ENCODE measurements around the gene TEX14.

The TEX14 gene

DNA sequence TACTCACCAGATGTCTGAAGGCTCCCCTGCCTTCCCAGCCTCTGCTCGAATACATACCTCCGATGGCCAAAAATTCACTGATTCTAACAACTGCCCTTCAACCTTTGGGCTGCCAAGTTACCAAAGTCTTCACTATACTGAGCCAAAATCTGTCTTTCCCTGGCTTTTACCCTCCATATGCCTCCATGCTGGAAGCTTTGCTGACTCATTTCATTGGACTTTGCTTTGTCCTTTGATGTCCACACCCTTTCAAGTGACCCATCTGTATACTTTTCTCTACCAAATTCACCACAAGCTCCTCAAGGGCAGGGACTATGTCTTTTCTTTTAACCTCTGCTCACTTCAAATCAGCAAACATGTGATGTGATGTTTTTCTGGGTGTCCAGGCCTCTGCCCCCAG lies 156.4 kb downstream of the TEX14 start:
- peak; percentile 35 for DNase-seq (ENCODE audit: low read depth)
- no peak overlapping the region for H3K4me3 ChIP-seq (replicated peaks; ENCODE audit: low read depth, low read length)
- TF ChIP-seq, protein P1, sequence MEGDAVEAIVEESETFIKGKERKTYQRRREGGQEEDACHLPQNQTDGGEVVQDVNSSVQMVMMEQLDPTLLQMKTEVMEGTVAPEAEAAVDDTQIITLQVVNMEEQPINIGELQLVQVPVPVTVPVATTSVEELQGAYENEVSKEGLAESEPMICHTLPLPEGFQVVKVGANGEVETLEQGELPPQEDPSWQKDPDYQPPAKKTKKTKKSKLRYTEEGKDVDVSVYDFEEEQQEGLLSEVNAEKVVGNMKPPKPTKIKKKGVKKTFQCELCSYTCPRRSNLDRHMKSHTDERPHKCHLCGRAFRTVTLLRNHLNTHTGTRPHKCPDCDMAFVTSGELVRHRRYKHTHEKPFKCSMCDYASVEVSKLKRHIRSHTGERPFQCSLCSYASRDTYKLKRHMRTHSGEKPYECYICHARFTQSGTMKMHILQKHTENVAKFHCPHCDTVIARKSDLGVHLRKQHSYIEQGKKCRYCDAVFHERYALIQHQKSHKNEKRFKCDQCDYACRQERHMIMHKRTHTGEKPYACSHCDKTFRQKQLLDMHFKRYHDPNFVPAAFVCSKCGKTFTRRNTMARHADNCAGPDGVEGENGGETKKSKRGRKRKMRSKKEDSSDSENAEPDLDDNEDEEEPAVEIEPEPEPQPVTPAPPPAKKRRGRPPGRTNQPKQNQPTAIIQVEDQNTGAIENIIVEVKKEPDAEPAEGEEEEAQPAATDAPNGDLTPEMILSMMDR (IDR thresholded peaks at IDR 0.05; ENCODE audit: low read length, missing control alignments) = no peak

DNA sequence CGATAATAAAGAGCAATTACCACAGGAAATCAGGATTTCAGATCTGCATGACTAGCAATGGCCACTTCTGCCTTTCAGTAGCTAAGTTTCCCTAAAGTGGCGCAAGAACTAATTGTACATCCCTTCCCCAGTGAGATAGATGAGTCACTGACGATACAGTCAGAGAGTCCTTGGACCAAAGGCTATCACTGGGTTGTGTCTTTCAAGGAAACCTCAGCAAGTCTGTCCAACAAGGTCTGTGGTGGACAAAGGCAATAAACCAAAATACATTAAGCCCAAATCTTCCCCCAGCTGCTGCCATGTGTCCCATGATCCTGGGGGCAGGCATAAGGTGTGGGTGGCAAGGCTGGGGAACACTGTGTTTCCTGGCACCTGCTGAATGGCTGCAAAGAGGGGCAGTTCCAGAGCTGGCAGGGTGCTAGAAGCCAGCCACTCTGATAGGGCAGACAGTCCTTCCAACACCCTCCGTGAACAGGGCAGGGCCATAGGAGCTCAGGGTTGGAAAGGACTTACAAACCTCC lies 156.9 kb downstream of the TEX14 start:
- DNase-seq (ENCODE audit: low read depth) = peak; percentile 55
- H3K4me3 ChIP-seq (replicated peaks; ENCODE audit: low read depth, low read length) = no peak overlapping the region
- TF ChIP-seq, protein P1 (IDR thresholded peaks at IDR 0.05; ENCODE audit: low read length, missing control alignments) = no peak

DNA sequence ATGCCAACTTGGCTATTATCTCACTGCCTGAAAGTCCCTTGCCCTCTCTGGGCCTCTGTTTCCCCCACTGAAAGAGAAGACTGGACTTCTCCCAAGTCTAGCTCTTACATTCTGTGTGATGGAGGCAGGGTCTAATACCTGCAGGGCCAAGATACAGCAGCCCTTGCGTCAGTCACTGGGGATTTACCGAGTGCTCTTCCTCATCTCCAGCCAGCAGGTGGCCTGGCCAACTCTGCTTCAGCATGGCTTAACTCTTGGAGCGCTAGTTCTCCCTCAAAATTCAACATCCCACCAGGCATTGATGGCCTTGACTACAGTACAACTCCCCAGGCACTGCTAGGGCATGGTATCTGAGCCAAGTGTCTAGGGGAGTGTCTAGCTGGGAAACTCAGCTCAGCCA lies 157.5 kb downstream of the TEX14 start:
- no peak overlapping the region for H3K4me3 ChIP-seq (replicated peaks; ENCODE audit: low read depth, low read length)
- TF ChIP-seq, protein P1 (IDR thresholded peaks at IDR 0.05; ENCODE audit: low read length, missing control alignments) = no peak
- no peak for DNase-seq (ENCODE audit: low read depth)

DNA sequence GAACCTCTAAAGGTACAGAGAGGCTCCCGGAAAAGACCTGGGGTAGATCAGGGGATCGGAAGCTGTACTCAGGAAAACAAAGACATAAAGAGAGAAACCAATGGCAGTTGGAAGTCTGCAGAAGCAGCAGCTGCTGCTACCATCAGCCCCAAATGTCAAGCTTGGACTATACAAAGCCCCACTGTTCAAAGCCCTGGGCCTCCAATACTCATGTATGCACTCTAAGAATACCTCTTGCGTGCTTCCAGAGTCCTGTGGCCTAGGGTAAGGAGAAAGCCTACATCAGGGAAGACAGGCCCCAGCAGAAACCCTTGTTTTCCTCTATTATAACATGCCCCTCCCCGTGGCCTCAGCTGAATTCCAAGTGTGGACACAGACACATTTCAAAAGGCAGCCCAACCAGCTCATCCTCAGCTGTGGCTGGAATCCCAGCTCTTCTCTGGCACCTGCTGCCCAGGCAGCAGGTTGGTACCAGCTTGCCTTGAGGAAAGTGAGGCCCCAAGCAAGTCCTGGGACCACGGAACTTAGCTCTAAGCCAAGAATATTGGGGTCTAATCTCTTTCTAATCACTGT lies 158.1 kb downstream of the TEX14 start:
- DNase-seq (ENCODE audit: low read depth) = no peak
- TF ChIP-seq, protein P1 (IDR thresholded peaks at IDR 0.05; ENCODE audit: low read length, missing control alignments) = no peak
- no peak overlapping the region for H3K4me3 ChIP-seq (replicated peaks; ENCODE audit: low read depth, low read length)

DNA sequence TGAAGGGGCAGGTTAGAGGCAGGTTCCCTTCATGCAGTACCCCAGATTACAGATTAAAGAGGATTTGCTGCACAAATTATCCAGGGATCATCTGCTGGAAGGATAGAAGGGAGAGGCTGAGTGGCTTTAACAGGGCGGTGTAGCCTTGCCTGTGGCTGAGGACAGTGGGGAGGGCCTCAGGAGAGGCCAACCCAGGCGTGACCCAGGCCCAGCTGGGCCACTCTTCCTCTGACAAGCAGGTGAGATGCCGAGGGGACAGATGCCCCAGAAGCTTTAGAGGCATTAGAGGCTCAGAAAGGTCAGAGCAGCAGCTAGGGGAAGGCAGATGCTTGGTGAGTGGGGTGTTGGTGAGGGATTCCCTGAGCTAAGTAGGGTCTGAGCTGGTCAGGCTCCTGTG lies 159.3 kb downstream of the TEX14 start:
- H3K4me3 ChIP-seq (replicated peaks; ENCODE audit: low read depth, low read length) = peak overlapping the region; percentile 56
- TF ChIP-seq, protein P1 (IDR thresholded peaks at IDR 0.05; ENCODE audit: low read length, missing control alignments) = no peak
- DNase-seq (ENCODE audit: low read depth) = no peak

DNA sequence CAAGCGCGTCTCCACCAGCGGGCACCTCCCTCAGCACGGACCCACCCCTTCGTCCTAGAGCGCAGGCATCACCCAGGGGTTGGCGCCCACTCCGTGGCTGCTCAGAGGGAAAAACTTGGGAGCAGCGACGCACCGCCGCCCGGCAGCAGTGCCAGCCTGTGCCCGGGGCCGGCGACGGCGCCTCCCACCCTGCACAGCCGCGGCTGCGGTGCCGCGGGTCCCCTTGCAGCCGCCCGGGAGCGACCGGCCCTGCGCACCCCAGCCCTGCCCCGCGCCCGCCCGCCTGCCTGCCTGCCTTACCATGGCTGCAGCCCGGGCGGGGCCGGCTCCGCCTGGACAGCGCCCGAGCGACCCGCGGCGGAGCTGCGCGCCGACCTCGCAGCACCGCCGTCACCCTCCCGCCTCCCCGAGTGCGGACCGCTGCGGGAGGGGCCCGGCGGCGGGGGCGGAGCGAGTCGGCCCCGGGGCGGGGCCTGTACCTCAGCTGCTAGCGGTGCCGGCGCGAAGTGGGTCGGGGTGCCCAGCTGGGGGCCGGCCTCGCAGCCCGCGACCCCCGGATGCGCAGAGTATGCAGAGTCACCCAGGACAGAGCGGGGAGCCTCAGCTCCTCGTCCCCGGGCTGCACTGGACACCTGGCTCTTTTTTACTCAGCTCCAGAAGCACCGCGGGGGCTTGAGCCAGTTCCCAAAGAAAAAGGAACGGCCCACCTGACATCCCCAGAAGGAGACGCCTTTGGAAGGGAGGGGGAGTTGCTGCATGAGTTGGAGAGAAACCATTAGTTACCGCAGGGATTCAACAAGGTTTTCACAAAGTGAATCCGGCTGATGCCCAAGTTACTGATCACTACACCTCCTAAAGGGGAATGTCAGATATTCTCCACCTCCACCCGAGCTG lies 159.9 kb downstream of the TEX14 start:
- peak; percentile 39 for DNase-seq (ENCODE audit: low read depth)
- H3K4me3 ChIP-seq (replicated peaks; ENCODE audit: low read depth, low read length) = peak overlapping the region; percentile 56
- TF ChIP-seq, protein P1 (IDR thresholded peaks at IDR 0.05; ENCODE audit: low read length, missing control alignments) = no peak
